ENCODE measurements around the gene PDLIM5. TPM values are rescaled to one million over a fixed set of nuclear protein-coding genes. Genes with fewer than 3 reads are reported as not detected.

PDLIM5 gene
- total RNA-seq, 2 experiments from 2014 or later: 6.3 to 12.6 TPM

DNA sequence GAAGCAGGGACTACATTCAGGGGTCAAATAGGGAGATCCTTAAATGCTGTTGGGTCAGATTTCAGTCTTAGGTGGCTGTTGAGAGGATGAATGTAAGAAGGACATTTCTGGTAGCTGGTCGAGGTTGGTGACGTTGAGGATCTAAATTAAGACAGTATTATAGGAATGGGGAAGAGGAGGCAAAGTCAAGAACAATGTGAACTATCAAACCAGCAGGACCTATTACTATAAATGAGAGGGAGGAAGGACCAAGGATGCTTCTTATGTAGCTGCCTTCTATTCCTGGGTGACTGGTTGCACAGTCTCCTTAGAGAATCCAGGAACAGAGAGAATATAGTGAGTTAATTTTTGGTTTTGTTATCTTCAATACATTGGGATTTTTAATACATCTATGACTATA, 187.6 kb downstream of the PDLIM5 start:
- ChIA-PET CTCF (ENCODE audit: unreplicated experiment) (no interaction called here), POLR2A (no interaction called here)
- Histone ChIP-seq H4K20me1 (ENCODE audit: insufficient read depth, low read length) (no peaks in the 10 kb centered on the region), H3K27ac (ENCODE audit: low read depth, low read length, poor library complexity, severe bottlenecking) (no peak overlapping the region), H3K4me1 (ENCODE audit: insufficient read depth, low read length, poor library complexity, severe bottlenecking) (no peaks in the 10 kb centered on the region), H3K4me2 (ENCODE audit: low read length) (no peak overlapping the region), H2AFZ (ENCODE audit: low read length) (no peak overlapping the region), H3K9me2 (ENCODE audit: insufficient read depth, low read length) (no peaks in the 10 kb centered on the region), H3K36me3 (ENCODE audit: insufficient read depth, low read length) (no peaks in the 10 kb centered on the region), H3K79me2 (ENCODE audit: insufficient read depth, low read depth, low read length) (no peaks in the 10 kb centered on the region), H3K9me3 (ENCODE audit: low read length) (no peaks in the 10 kb centered on the region), H3K4me3 (ENCODE audit: low read depth, low read length, poor library complexity, severe bottlenecking) (no peak overlapping the region)
- no TSS peak for BruUV-seq (replicated peaks)
- no peak for DNase-seq (ENCODE audit: low spot score)
- intact Hi-C loops (cut with micrococcal nuclease; ENCODE audit: unreplicated experiment): no loop called here
- TF ChIP-seq CTCF (conservative IDR thresholded peaks at IDR 0.05; ENCODE audit: low read length): no peak
- no peak for TF ChIP-seq EZH2phosphoT487 (IDR thresholded peaks at IDR 0.05; ENCODE audit: borderline replicate concordance, low read depth, low read length)

DNA sequence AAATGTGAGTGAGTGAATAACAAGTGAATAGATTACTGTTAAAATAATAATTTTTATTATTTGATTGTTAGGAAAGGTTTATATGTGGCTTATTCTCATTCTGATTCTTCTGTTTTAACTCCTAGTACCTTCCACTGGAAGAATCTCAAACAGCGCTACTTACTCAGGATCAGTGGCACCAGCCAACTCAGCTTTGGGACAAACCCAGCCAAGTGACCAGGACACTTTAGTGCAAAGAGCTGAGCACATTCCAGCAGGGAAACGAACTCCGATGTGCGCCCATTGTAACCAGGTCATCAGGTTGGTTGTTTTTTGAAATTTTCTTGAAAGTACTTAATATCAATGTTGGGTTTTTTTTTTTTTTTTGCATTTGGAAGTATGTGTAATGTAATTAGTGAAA, 188.4 kb downstream of the PDLIM5 start:
- intact Hi-C loops (cut with micrococcal nuclease; ENCODE audit: unreplicated experiment): no loop called here
- POLR2A ChIA-PET: no interaction called here

More for the DNA sequence above, 188.4 kb downstream of the PDLIM5 start:
- H4K20me1 ChIP-seq (ENCODE audit: insufficient read depth, low read length): no peaks in the 10 kb centered on the region
- no peak for DNase-seq (ENCODE audit: low spot score)
- TF ChIP-seq EZH2phosphoT487 (IDR thresholded peaks at IDR 0.05; ENCODE audit: borderline replicate concordance, low read depth, low read length) (no peak), CTCF (conservative IDR thresholded peaks at IDR 0.05; ENCODE audit: low read length) (no peak)
- no peak overlapping the region for H3K4me3 ChIP-seq (ENCODE audit: low read depth, low read length, poor library complexity, severe bottlenecking)
- H3K36me3 ChIP-seq (ENCODE audit: insufficient read depth, low read length): no peaks in the 10 kb centered on the region
- no peaks in the 10 kb centered on the region for H3K79me2 ChIP-seq (ENCODE audit: insufficient read depth, low read depth, low read length)
- no peaks in the 10 kb centered on the region for H3K9me2 ChIP-seq (ENCODE audit: insufficient read depth, low read length)
- H3K27ac ChIP-seq (ENCODE audit: low read depth, low read length, poor library complexity, severe bottlenecking): no peak overlapping the region
- no peaks in the 10 kb centered on the region for H3K9me3 ChIP-seq (ENCODE audit: low read length)
- CTCF ChIA-PET (ENCODE audit: unreplicated experiment): no interaction called here
- no peak overlapping the region for H2AFZ ChIP-seq (ENCODE audit: low read length)
- no peak overlapping the region for H3K4me2 ChIP-seq (ENCODE audit: low read length)
- no TSS peak for BruUV-seq (replicated peaks)
- no peaks in the 10 kb centered on the region for H3K4me1 ChIP-seq (ENCODE audit: insufficient read depth, low read length, poor library complexity, severe bottlenecking)
